ENCODE data around the gene PTPN14.

- TF ChIP-seq ZNF2 (tag by site-specific recombination; IDR thresholded peaks at IDR 0.05), result no peak
- no peak for TF ChIP-seq ZNF140 (tag by site-specific recombination; IDR thresholded peaks at IDR 0.05)
- TF ChIP-seq RBAK (tag by site-specific recombination; IDR thresholded peaks at IDR 0.05), result no peak
- TF ChIP-seq ZNF311 (tag by site-specific recombination; IDR thresholded peaks at IDR 0.05; ENCODE audit: borderline replicate concordance), result no peak
- TF ChIP-seq ZNF184 (tag by site-specific recombination; IDR thresholded peaks at IDR 0.05), result no peak
Observed at GRCh38 chr1:214383381-214384372, 167.7 kb downstream of the PTPN14 start.

Measured in HEK293 (cell line).